Activated effector memory CD4-positive, alpha-beta T cell treated with Interleukin-2 at 50 U/mL for 16 hours (primary cell): ENCODE results near the gene OPCML.
"Not testable (repeated sequence)": the region's sequence is repeated elsewhere in the genome, so short reads cannot be mapped to it uniquely, and the experiment has no call there.

Experiments
- DNase-seq: peaks from one replicate; pipeline ENCODE4 v3.0.0-alpha.2; 2020

The OPCML gene

GRCh38 chr11:132370114-132370513, 1162.2 kb downstream of the OPCML start:
- not testable (repeated sequence) for DNase-seq

GRCh38 chr11:132367293-132367692, 1165.0 kb downstream of the OPCML start:
- DNase-seq: no peak

DNA sequence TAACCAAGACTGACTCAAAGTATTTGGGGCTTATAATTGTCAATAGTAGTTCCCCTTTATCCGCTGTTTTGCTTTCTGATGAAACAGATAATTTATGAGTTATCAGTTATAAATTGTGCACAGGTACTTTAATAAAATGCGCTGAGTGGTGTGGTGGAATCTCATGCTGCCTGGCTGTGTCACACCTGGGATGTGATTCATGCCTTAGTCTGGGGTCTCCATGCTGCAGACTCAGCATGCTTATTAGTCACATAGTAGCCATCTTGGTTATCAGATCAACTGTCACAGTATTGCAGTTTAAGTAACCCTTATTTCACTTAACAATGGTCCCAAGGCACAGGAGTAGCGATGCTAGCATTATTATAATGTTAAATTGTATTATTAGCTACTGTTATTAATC, 1166.7 kb downstream of the OPCML start:
- DNase-seq: no peak
